Measurements from ENCODE around the gene ASCC2. TPM values are rescaled to one million over a fixed set of nuclear protein-coding genes. Genes with fewer than 3 reads are reported as not detected.
"Not testable (repeated sequence)": the region's sequence is repeated elsewhere in the genome, so short reads cannot be mapped to it uniquely, and the experiment has no call there.

Gene ASCC2
- total RNA-seq (2014; rRNA removed; shearing (Covaris generic)): 15.4 and 16.7 TPM in 2 replicates

DNA sequence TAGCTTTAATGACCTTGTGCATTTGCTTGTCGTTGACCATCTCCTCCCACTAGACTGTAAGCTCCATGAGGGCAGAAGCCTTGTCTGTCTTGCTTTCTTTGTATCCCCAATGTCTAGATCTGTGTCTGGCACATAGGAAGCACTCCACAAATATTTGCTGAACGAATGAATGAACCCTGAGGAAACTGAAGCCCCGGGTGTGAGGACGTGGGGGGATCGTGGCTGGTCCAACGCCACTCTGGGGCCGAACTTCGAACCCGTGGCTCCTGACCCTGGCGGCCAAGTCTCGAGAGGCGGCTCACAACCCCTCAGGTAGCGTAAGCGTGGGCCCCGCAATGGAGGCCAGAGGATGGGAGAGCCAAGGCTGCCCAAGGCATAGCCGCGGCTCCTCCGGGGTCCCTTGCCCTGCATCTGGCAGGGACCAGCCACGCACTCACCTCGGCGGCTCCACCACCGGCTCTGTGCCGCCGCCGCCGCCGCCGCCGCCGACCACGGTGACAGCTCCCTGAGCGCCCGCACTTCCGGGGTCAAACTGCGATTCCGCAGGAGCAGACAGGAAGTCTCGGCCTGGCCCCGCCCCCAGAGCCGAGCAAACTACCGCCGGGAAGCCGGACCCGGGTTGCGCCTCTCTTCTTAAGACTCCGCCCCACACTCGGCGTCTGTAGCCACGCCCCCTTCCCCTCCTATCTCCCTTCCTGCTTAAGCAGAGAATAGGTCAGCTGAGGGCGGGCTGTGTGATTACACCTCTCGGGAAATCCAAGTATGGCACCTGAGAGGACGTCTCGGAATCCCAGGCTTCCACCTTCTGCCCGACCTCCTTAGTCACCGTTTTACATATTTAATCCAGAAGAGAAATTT is at the start of gene ASCC2:
ASCC2 (minus strand) TSS at position 534 of the 858 bp plus-strand sequence. CDS start 5,949 bp downstream, outside the sequence.
- DNase-seq (ENCODE audit: low spot score): peak; percentile 91

- no peak for DNase-seq (ENCODE audit: low spot score)
Observed at GRCh38 chr22:29887358-29887757, 49.3 kb upstream of the ASCC2 start.

DNA sequence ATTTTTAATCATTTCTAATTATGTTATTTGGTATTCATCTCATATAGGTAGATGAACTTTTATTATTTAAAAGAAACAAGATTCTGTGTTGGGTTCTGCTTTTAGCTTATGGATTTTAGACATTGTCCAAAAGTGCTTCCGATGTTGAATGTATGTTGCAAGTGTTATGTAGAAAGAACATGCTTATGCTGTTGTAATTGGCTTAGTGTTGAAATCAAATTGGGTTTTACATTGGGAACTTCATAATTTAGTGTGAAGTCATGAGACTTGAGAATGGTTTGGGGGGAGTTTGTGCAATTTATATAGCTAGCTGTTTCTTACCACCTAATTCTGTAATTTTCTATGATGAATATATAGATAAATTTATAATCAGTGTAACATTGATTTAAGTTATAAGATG is 48.5 kb upstream of the ASCC2 start:
- no peak for DNase-seq (ENCODE audit: low spot score)

DNA sequence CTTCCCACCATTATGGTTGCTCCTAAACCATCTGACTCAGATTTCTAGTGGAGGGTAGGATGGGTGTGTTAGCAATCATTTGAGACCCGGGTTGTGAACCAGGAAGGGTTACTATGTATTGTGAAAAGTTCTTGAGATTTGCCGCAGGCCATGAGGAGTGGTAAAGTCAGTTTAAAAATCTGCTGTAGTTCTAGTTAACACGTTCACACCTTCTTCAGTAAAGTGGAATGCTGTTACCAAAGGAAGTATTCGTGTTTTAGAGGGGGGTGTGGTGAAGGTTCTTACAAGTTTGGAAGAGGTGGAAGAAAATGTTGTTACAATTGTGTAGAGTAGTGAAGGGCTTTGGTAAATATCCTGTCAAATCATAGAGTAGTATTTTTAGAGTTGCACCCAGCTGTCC is 47.5 kb upstream of the ASCC2 start:
- no peak for DNase-seq (ENCODE audit: low spot score)

GRCh38 chr22:29883775-29884097 is 45.7 kb upstream of the ASCC2 start:
- DNase-seq (ENCODE audit: low spot score): no peak

DNA sequence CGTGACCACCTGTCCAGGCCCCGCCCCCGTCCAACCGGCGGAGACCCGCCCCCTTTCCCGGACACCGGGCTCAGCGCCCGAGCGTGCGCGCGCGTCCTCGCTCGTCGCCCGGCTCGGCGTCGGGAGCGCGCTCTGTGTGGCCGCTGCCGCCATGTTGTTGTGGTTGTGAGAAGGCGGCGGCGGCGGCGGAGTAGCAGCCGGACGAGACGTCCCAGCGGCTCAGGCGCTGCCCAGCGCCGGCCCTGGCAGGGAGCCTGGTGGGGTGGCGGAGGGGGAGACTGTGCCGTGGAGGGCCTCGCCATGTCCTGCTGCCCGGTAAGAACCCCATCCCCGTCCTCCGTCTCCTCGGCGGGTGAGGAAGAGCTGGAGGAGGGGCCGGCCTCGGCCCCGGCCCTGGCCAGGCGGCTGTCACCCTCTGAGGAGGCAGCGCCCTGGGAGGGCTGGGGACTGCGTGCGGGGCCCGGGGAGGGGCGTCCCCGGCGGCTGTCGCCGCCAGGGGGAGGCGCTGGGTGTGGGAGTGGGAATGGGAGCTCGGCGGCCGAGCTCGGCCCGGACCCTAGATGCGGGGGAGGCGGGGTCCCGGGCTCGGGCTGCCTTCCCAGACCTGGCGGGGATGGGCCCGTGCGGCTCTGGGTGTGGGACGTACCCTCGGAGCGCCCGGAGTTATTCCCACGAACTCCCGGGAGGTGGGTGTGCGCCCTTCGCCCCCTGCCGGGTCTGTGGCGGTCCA is 45.1 kb upstream of the ASCC2 start, which contains the start of gene MTMR3:
MTMR3 (plus strand) TSS at position 130 of the 730 bp plus-strand sequence. CDS start 87,886 bp downstream, outside the sequence.
- peak; percentile 51 for DNase-seq (ENCODE audit: low spot score)

DNA sequence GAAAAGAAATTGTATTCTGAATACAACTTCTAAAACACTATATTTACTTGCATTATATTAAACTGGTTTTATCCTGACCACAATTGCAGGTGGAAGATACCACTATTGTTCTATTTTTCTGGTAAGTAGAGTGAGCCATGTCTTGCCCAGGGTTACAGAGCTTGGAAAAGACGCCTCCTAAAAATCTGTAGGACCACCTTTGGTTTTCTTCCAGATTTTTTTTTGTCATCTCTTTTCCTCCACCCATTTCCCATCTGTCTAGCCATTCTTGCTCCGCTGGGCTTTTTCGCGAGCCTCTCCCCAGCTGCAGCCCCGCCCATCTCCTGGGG is 44.6 kb upstream of the ASCC2 start:
- no peak for DNase-seq (ENCODE audit: low spot score)

- peak; percentile 18 for DNase-seq (ENCODE audit: low spot score)
Observed at GRCh38 chr22:29879753-29880152, 41.7 kb upstream of the ASCC2 start.

- no peak for DNase-seq (ENCODE audit: low spot score)
Observed at GRCh38 chr22:29877620-29878019, 39.5 kb upstream of the ASCC2 start.

DNA sequence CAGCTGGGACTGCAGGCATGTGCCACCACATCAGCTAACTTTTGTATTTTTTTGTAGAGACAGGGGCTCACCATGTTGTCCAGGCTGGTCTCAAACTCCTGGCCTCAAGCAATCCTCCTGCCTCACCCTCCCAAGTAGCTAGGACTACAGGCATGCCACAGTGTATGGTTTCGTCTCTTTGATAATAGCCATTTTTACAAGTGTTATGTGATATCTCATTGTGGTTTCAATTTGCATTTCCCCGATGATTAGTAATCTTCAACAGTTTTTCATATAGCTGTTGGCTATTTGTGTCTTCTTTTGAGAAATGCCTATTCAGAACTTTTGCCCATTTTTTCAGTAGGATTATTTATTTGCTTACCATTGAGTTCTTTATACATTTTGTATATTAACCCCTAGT is 35.9 kb upstream of the ASCC2 start:
- no peak for DNase-seq (ENCODE audit: low spot score)

DNA sequence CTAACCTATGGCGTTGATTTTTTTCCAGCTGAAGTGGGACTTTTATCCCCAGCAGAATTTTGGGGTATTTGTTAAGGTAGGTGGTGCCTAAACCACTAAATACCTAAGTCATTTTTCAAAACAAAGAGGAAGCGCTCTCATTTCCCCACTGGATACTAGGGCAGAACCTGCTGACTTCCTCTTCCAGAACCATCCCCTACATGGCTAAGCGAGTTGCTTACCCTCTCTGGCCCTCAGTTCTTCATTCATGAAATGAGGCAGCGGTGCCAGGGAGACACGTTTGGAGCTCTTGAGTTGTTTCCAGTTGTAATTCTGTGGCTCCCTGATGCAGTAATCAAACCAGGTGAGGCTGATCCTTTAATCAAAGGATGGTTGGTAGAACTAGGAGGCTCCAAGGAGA is 34.9 kb upstream of the ASCC2 start:
- DNase-seq (ENCODE audit: low spot score): no peak

- DNase-seq (ENCODE audit: low spot score): no peak
Observed at GRCh38 chr22:29872144-29872893, 34.2 kb upstream of the ASCC2 start.

DNA sequence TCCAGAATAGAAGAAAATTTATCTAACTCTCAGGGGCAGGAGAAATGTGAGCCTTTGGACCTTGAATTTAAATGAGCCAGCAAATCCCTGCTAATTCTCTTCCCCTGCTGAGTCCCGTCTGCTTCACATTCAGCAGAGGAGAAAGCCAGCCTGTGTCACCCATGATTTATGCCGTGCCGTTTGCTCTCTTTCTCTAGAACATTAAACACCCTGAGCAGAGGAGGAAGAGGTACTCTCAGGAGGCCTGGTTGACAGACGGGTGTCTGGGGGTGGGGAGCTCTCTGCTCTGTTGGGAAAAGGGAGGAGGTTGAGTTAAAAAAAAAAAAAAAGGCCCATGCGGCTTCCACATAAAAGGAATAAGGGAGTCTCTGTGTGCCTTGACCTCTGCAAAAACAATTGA is 33.6 kb upstream of the ASCC2 start:
- DNase-seq (ENCODE audit: low spot score): no peak

DNA sequence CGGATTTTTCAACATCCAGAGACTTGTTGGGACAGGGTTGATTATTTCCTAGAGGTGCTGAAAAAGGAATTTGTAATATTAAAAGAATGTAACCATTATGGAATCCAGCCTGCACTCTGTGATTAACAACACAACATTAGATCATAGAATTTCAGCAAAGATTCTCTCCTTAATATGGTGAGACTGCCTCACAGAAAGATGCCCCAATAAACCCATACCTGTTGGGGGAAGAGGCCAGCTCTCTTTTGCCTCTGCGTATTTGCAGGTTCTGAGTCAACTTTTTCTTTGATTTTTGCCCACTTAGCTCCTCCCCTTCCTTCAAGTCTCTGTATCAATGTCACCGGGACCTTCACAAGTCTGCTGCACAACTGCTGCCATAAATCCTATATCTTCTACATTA is 32.5 kb upstream of the ASCC2 start:
- no peak for DNase-seq (ENCODE audit: low spot score)

GRCh38 chr22:29867851-29868250 is 29.8 kb upstream of the ASCC2 start:
- DNase-seq (ENCODE audit: low spot score): no peak

DNA sequence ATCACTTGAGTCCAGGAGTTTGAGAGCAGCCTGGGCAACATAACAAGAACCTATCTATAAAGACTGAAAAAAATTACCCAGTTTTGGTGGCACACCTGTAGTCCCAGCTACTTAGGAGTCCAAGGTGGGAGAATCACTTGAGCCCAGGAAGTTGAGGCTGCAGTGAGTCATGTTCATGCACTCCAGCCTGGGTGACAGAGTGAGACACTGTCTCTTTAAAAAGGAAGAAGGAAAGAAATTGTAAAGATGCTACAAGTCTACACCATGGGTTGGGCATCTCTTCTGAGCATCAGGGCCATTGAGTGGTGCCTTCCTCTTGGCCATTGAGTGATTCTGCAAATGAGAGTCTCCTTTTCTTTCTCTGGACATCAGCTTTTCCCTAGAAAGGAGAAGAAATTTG is 29.2 kb upstream of the ASCC2 start:
- no peak for DNase-seq (ENCODE audit: low spot score)

GRCh38 chr22:29865572-29865971 is 27.5 kb upstream of the ASCC2 start:
- not testable (repeated sequence) for DNase-seq (ENCODE audit: low spot score)

GRCh38 chr22:29861672-29862297 is 23.7 kb upstream of the ASCC2 start:
- no peak for DNase-seq (ENCODE audit: low spot score)

DNA sequence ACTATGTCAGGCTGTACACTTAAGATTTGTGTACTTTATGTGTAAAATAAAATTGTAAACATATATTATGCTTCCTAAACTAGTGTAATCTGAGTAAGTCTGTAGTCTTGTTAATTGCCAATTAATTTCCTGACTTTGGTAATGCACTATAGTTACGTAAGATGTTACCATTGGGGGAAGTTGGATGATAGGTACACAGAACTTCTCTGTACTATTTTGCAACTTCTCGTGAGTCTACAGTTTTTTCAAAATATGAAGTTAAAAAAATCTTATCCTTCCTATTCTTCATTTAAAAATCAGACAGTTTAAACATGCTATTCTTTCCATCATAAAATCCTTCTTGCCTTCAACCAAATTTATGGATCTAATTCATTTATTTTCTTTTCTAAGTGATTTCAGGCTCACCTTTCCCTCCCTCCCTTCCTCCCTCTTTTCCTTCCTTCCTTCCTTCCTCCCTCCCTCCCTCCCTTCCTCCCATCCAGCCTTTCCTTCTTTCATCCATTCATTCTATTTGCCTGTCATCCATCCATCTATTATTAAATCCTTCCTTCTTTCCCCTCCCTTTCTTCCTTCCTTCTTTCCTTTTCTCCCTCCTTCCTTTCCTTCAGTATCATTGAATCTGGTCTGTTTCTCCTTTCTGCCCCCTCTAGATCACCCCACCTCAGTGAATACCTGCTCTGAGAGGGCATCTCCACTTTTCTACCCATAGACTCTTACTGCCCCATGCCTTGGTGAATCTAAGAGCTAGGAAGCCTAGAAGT is 22.1 kb upstream of the ASCC2 start:
- no peak for DNase-seq (ENCODE audit: low spot score)

DNA sequence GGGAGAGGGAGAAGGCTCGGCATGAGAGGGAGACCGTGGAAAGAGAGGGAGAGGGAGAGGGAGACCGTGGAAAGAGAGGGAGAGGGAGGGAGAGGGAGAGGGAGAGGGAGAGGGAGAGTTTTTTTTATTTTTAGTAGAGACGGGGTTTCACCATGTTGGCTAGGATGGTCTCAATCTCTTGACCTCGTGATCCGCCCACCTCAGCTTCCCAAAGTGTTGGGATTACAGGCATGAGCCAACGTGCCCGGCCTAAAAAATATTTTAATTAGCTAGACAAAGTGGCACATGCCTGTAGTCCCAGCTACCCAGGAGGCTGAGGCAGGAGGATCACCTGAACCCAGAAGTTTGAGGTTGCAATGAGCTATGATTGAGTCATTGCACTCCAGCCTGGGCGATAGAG is 21.0 kb upstream of the ASCC2 start:
- DNase-seq (ENCODE audit: low spot score): not testable (repeated sequence)

DNA sequence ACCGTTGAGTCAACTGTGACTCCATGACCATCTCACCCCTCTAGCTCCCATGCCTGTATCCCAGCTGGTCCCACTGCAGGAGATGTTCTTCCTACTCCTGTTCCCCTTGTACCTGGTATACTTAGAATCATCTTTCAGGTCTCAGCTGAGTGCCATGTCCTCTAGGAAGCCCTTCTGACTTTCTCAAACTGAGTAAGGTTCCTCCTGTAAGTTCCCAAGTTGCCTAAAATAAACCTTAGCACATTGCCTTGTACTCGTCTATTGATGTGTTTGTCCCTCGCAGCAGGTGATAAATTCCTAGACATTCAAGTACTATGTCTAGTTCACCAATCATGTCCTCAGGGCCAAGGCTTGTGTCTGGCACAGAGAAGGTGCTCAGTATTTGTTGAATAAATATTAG is 18.4 kb upstream of the ASCC2 start:
- DNase-seq (ENCODE audit: low spot score): no peak

Data from A172 (cell line).